GM19023 (cell line): ENCODE measurements around the gene HOXD12.

ENCODE experiments used
- ATAC-seq: cut with Tn5 transposase; IDR thresholded peaks from one replicate; pipeline ENCODE4 v1.9.1; 2021; ENCODE audit warnings: mild to moderate bottlenecking, moderate library complexity; ENCODE audit not compliant: unreplicated experiment

The HOXD12 gene

DNA sequence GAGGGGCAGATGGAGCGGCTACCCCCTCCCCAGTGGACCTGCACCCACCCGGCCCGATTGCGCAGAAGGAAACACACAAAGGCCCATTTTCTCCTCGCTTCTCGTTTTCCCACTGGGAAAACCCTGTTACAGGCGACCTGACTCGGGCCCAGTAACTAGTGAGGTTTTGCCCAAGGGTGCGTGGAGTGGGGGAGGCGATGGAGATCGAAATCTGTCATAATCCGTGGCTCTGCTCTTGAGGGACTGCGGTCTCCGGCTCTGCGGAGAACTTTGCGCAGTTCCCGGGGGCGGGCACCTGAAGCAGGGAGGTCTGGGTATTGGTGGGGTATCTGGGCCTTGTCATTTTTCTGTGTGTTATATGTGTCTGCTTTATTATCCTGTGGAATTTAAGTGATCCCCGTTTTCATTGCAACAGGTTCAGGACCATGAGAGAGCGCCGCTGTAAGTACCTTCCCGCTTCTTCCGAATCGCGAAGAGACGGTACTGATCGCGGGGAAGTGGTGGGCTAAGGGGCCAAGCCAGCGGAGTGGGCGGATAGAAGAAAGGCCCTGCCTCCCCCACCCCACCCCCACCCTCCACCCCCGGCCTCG, 47.7 kb downstream of the HOXD12 start:
- ATAC-seq = no peak

DNA sequence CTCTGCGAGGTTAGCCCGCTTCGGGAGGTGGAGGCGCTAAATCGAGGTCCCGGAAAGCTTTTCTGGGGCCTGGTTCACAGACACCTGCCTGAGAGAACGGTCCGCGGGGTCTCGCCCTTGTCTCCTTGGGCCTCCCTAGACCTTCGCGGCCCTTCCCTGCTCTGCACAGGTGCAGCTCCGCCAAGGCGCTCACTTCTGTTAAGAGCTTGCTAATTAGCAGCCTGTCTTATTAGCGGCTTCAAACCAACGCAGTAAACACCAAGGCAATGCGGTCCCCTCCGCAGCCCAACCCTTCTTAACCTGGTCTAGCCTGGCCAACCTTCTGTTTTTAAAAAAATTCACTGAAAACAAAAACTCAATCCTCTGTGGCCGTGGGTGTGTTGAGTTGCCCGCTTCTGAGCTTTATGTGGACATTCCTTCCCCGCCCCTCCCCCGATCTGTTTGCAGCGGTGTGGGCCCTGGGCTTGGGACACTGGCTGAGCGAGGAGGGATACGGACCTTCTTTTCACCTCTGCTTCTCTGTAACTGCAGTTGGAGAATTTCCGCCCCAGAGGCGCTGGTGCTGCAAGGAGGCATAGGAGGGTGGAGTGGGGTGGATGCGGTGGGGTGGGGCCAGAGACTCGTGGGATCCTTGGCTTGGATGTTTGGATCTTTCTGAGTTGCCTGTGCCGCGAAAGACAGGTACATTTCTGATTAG, 48.4 kb downstream of the HOXD12 start:
- no peak for ATAC-seq

DNA sequence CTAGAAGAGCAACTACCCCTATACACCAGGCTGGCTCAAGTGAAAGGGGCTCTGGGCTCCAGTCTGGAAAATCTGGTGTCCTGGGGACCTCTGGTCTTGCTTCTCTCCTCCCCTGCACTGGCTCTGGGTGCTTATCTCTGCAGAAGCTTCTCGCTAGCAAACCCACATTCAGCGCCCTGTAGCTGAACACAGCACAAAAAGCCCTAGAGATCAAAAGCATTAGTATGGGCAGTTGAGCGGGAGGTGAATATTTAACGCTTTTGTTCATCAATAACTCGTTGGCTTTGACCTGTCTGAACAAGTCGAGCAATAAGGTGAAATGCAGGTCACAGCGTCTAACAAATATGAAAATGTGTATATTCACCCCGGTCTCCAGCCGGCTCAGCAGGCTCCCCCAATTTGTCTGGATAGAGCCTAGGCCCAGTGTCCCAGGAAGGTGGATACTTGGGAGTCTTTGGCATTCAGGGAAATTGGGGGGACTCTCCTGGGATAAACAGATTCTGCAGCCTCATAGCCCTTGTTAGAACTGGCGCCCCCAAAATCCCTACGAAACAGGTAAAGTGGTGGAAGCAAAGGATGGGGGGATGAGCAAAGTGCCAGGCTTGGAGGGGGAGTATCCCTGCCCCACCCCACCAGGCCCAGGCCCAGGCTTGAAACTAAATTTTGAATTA, 49.3 kb downstream of the HOXD12 start:
- ATAC-seq = no peak

- no peak for ATAC-seq
These were observed 49.9 kb downstream of the HOXD12 start for GRCh38 chr2:176149481-176149938.

DNA sequence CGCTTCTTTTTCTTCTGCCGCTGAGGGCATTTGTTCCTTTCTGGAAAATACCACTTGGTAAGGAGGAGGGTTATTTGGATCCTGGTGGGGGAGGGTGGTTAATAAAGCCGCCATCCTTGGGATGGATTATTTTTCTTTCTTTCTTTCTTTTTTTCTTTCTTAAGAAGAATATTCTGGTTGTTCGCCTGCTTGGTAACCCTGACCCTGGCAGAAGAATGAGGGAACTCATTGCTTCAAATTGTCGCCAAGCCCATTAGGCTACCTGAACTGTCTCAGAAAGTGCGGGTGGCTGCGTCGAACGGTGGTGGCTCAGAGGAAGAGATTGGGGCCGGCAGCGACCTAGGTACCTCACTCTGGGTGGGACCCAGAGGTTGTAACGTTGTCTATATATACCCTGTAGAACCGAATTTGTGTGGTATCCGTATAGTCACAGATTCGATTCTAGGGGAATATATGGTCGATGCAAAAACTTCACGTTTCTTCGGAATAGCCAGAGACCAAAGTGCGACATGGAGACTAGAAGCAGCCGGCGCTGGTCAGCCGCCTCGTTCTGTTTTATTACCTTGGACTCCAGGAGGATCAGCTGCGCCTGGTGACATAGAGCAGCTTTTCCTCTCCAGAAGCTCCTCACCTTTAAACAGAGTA, 50.5 kb downstream of the HOXD12 start:
- no peak for ATAC-seq

DNA sequence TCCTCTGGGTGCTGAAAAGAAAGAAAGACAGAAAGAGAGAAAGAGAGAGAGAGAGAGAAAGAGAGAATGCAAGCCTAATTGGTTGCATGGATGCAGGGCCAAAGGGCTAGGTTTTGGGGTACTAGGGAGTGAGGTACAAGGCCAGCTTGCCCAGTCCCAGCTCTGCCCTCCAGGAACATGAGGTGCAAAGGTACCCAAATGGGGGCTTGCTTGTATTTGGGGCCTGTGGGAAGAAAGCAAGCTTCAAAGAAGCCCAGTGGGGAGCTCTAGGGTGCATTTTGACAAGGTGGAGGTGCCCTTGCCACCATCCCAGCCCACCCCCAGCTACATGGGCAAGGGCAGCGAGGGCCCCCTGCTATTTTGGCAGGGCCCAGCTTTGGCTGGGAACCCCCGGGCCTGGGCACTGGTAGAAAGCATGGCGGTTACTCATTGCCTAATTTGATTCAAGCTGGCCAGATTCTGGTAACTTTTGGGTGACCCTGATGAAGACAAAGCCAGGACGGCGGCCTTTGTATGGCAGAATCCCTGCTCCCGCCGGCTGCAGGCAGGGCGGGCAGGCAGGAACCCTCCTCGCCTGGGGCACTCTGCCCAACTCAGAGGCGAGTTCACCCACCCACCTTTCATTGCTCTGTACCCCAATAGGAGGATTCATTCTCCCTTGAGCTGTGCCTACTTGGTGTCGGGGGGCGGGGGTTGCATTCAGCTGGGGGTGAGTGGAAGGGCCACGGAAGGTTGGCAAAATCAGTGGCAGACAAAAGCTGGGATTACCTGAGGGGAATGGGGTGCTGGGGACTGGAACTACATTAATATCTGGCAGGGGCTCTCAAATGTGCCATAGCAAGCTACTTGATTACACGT, 51.2 kb downstream of the HOXD12 start:
- ATAC-seq = no peak

DNA sequence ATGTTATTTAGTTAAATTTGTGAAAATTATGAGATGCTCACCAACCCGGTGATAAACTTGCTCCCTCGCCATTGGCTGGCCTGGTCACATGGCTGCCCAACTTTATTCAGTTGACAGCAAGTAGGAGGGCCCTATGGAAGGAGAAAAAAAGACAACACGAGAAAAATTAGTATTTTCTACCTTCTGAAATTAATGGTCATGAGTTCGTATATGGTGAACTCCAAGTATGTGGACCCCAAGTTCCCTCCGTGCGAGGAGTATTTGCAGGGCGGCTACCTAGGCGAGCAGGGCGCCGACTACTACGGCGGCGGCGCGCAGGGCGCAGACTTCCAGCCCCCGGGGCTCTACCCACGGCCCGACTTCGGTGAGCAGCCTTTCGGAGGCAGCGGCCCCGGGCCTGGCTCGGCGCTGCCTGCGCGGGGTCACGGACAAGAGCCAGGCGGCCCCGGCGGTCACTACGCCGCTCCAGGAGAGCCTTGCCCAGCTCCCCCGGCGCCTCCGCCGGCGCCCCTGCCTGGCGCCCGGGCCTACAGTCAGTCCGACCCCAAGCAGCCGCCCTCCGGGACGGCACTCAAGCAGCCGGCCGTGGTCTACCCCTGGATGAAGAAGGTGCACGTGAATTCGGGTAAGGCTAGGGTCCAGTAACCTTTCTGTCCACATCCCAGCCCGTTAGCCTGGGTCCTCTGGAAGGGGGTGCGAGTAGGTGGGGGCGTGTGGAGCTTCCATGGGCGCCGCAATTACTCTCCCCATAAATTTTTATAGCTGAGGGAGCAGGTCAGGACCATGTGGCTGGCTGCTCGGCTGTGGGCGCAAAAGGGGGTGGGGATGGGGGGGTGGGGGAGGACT, 52.1 kb downstream of the HOXD12 start, which contains the start of gene HOXD4:
TSS of gene HOXD4 (plus strand) at position 109 of the 846 bp plus-strand sequence. CDS start at position 193, 84 bp downstream.
- ATAC-seq = no peak
